HG03064 (cell line): ENCODE results near the gene ARL15.
"Not testable (repeated sequence)": the region's sequence is repeated elsewhere in the genome, so short reads cannot be mapped to it uniquely, and the experiment has no call there.

Experiments used
- ATAC-seq: cut with Tn5 transposase; IDR thresholded peaks from one replicate; pipeline ENCODE4 v1.9.1; 2021; ENCODE audit warnings: low read depth; ENCODE audit not compliant: unreplicated experiment

The ARL15 gene

DNA sequence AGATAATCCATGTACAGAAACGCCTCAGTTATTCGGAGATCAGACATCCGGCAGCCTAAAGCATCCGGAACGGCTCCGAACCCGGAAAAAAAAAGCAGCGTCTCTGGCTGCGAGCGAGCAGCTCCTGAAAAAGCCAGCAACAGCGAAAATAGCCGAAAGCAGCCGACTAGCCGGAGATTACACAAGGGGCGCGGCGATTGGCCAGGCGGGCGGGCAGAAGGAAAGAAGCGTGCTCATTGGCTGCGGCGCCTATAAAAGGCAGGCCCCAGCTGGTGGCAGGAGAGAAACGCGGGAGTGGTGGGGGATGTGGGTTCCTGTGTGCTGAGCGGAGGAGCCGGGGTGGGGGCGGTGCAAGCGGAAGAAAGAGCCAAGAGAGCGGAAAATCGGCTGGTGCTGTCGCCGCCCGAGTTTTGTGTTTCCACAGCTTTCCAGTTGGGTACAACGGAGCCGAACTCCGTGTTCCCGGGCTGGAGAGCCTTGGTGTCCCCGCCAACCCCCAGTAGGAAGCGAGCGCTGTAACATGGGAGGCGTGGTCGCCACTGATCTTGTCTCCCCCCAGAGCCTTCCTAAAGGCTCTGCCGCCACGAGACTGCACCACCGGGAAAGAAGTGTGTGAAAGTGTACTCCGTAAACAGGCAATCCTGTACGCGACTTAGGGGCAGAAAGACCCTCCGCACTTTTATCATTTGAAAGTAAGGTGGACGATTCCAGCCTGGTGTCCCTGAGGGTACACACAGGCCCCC, at the start of gene ARL15:
Gene ARL15, minus strand, starts transcription at position 141 of the 743 bp plus-strand sequence.
- peak; percentile 95 for ATAC-seq

DNA sequence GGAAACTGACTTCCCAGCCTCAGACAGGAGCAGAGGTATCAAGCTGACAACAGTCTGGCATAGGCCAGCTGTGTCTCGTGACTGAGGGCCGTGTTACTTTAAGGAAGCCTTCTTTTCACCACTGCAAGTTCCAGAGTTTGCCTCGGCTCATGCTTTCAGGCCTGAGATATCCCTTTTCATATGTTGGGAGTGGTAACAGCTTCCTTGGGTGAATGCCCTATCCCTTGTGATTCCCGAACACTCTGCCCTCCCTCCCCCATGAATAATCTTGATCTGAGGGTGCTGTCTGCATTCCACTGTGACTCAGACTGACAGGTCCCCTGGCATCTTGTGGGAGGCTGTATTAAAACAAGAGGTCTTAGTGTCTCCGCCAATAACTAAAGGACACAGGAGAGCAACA, 49.7 kb upstream of the ARL15 start:
- no peak for ATAC-seq

DNA sequence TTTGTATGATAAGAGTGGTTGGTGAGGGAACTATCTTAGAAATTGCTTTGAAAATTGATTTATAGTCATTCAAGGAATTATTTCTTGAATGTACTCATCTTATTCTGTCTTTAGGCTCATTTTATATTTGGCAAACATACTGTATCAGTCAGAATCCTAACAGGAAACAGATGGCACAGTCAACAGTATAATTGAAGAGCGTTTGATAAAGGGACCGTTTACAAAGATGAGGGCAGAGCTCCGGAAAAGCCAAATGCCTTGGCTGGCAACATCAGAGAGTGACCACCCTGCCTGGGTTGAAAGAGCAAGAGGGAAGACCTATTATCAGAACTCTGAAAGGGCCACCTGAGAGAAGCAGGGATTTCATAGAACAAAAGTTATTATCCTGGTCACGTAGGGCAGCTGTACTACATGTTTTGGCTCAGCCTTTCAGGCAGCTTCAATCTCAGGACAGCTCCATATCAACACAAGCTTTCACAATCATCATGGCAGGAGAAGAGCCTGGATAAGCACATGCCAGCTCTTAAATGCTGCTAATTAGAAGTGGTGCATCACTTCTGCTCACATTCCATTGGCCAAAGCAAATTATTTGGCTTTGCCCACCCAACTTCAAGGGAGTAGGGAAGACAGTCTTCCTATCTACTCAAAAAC, 47.2 kb upstream of the ARL15 start:
- no peak for ATAC-seq

DNA sequence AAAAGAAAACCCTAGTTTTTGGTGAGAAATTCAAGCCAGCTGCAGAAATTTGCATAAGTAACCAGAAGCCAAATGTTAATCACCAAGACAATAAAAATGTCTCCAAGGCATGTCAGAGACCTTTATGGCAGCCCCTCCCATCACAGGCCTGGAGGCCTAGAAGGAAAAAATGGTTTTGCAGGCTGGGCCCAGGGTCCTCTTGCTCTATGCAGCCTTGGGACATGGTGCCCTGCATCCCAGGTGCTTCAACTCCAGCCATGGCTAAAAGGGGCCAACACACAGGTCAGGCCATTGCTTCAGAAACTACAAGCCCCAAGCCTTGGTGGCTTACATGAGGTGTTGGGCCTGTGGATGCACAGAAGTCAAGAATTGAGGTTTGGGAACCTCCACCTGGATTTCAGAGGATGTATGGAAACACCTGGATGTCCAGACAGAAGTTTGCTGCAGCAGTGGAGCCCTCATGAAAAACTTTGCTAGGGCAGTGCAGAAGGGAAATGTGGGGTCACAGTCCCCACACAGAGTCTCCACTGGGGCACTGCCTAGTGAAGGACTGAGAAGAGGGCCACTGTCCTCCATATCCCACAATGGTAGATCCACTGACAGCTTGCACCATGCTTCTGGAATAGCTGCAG, 43.7 kb upstream of the ARL15 start:
- ATAC-seq = not testable (repeated sequence)

DNA sequence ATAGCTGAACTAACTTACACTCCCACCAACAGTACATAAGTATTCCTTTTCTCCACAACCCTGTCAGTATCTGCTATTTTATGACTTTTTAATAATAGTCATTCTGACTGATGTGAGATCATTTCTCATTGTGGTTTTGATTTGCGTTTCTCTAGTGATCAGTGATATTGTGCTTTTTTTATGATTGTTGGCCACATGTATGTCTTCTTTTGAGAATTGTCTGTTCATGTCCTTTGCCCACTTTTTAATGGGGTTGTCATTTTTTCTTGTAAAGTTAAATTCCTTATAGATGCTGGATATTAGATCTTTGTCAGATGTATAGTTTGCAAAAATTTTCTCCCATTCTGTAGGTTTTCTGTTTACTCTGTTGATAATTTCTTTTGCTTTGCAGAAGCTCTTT, 42.2 kb upstream of the ARL15 start:
- not testable (repeated sequence) for ATAC-seq

DNA sequence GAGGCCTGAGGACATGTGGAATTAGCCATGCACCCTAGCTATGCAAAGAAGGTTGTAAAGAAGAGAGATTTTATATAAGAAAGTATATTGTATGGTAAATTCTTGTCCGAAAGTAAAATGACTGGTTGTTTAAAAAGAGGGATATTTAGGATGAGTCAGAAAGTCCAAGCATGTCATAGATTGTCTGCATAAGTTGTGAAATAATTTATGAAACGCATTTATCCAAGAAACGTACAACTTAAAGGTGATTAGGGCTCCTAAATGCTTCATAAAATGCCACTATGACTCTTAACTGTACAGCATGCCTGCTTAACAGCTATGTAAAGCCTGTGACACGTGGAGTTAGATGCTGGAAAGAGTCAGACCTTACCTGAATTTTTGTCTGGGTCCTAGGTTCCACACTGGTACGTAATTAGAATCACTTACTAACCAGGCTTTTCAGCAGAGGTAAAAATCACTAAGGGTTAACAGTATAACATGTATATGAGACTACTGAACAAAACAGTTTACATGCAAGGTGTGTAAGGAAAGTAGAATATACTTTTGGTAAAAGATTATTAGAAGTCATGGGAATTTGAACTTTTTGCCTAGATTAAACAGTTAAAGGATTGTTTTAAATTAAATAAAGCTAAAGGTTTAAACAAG, 37.0 kb upstream of the ARL15 start:
- ATAC-seq = no peak

DNA sequence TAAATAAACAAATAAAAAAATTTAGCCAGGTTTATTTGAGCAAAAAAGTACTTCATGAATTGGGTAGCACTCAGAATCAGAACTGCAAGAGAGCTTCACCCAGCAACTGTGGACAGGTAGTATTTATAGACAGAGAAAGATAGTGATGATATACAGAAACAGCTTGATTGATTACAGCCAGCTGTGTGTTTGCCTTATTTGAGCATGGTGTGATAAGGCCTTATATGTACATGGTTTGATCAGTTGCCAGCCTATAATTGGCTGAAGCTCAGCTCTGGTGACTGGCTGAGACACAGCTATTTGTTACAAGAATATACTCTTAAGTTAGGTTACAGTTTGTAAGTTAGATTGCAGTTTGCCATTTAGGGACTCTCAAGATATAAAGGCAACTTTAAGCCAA, 34.3 kb upstream of the ARL15 start:
- no peak for ATAC-seq

DNA sequence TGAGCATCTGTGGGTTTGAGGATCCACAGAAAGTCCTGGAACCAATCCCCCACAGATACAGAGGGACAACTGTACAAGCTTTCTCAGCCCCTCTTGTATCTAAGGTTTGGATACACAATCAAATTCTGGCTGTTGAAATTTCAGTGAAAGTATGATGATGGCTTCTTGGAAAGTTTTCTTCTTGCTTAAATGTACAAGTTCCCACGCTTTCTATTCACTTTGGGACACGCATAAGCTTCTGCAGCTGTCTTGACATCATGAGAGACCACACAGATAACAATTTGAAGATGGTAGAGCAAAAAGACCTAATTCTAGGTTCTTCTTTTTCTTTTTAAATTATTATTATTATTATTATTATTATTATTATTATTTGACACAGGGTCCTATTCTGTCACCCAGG, 31.6 kb upstream of the ARL15 start:
- no peak for ATAC-seq

DNA sequence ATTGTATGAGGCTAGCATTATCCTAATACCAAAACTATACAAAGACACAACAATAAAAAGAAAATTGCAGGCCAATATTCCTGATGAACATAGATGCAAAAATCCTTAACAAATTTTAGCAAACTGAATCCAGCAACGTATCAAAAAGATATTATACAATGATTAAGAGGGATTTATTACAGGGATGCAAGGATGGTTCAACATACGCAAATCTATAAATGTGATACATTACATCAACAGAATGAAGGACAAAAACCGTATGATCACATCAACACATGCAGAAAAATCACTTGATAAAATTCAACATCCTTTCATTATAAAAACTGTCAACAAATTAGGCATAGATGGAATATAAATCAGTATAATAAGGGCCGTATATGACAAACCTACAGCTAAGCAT, 27.1 kb upstream of the ARL15 start:
- no peak for ATAC-seq

DNA sequence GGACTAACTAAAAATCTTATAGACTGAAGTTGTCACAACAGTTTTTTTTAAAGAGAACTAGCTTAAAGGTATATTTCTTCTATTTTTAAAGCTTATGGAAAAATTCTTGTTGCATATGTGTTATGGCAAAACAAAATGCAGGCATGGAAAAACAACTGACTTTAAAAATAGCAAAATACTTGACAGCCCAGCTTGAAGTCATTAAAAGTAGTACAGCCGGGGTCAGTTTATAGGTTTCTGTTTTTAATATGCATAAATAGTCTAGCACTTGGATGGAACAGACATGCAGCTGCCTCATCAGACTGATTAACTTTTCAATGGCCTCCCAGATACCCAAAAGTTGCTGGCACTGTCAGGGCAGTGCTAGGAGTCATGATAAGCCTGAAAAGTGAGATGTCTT, 22.3 kb upstream of the ARL15 start:
- ATAC-seq = no peak

DNA sequence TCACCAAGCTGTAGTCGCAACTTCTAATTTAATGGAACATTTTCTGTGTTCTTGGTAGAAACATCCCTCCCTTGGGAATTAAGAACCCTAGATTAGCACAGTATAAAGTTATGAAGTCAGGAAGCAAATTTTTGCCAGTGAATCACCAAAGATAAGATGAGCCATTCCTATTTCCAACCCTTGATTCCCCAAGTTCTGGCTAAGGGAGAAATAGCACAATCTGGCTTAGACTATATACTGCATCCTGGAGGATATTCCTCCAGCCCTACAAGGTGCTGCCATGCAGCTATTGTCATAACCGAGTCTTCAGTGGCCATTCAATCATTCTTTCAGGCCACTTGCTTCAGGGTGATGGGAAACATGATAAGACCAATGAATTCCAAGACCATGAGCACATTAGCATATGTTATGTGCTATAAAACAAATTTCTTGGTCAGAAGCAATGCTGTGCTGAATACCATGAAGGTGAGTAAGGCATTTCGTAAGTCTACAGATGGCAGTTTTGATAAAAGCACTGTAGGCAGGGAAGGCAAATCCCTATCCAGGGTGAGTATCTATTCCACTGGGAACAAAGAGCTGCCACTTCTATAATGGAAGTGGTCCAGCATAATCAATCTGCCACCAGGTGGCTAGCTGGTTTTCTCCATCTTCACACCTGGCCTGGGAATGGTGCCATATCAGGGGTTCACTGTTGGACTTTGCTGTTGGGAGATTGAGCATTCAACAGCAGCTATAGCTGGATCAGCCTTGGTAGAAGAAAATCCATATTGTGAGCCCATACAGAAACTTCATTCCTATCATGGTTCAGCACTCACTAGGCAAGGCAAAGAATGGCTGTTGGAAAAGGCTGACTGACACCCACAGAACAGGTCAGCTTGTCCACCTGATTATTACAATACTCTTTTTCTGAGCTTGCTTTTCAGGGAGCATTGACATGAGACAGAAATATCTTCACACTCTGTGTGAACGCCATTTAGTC, 19.6 kb upstream of the ARL15 start:
- no peak for ATAC-seq

DNA sequence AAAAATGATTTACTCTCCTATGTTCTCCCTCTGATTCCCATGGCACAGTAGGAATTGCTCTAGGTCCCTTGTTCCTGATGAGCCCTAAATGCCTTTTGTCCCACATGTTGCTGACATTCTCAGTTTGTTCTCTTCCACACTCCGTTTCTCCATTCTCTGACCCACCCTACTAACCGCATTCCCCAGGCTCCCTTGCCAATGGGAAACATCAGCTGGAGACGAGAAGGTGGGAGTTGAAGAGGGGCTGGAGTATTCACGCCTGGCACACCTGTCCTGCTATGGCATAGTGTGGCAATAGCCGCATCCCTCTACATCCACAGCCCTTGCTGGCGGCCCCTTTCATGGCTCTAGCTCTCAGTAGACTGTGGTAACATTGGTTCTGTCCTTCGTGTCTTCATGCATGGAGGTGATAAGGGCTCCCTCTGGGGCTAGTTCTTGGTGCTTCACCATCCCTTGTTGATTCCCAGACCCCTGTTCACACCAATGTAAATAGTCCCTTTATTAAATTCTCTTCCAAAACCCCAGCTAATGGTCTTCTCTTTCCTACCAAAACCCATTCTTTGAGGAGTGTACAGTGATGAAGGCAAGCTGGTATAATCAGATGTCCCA, 16.4 kb upstream of the ARL15 start:
- no peak for ATAC-seq

DNA sequence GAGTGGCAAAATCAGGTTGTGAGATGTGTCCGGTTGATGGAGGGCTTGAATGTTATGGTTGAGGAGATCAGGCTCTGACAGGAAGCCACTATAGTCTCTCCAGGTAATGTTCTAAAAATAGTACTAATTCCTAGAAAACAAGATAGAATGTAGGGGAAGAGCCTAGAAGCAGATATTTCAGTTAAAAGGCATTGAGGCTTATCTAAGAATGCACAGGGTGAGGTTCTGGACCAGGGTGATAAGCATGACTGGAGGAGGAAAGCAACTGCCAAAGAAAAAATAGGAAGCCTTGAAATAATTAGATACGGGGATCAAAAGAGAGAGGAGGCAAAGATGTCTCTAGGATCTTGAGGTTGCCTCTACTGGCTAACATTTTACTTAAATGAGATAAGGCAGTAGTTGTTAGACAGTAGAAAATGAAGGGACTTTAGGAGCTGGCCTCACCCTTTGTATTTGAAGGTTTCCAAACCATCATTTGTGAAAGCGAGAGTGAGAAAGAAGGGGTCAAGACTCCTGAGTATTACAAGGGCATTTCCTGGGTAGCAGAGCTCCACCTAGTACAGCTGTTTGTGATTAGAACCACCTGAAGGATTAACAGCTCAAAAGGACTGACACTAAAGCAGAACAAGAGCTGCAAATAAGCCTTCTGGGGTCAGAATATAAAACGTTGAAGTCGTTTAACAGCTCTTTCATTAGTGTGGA, 15.4 kb upstream of the ARL15 start:
- ATAC-seq = no peak

DNA sequence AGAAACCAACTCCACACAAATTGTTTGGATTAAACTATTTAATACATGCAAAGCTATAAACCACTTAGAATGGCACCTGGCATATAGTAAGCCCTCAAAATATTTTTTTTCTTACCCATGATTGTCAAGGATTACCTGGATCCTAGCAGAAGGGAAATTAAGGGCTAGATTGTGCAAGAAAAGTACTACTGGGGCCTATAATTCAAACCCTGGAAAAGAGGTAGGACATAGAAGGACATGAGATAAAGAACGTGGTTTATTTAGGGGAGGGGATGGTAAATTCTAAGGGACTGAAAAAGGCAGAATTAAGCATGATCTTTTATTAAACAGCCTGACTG, 14.9 kb upstream of the ARL15 start:
- no peak for ATAC-seq

DNA sequence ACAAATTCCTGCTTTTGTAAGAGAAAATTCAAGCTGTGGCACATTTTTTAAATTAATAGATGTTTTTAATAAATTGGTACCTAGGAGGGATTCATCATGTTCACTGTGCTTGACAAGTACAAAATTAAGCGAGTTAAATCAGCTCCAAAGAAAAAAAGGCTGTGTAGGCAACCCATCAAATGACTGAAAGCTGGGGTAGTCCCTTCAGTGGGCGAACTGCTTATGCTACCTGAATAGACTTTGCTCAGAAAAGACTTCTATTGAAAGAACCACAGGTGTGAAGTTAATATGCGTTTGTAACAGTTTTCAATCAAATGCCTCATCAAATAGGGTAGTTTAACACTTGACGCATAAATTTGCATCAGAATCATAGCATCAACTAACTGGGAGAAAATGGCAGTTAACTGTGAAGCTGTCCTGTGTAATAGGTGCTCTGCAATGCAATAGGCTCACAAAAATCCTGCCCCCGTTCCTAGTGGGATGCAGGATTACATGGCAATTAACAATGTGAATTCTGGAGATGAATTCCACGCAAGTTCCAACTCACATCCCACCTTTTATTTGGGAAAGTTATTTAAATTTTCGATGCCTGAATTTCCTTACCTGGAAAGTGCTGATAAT, 14.4 kb upstream of the ARL15 start:
- no peak for ATAC-seq

DNA sequence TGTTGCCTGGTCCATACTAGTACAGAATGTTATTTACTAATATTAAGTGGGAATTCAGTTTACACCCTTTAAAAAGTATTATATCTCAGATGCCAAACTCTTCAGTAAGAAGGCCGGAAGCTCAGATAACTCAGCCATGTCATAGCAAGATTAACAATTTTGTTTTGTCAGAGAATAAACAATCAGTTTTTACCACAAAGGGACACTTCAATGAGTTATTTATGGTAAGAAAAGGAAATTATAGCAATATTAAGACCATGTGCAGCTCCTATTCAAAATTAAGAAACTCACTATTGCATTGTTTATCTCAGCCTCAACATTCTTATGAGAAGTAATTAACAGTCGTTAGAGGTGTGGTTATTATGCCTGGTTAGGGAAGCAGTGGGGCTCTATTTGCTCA, 13.1 kb upstream of the ARL15 start:
- no peak for ATAC-seq

DNA sequence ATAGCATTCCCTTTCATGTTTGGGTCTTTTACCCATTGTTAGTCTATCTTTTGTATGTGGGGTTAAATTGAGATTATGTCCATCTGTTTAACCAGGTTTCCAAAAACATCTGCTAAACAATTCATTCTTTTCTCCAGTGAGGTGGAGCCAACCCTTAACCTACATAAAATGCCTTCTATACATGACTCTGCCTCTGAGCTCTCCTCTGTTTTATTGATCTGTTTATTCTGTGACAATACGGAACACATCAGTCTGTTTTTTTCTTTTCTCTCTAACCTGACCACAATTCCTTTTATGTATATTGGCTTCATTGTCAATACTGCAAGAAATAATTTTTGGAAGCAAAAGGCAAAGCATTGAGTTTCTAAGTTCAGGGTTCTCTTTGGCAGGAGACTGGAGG, 9.9 kb upstream of the ARL15 start:
- no peak for ATAC-seq

DNA sequence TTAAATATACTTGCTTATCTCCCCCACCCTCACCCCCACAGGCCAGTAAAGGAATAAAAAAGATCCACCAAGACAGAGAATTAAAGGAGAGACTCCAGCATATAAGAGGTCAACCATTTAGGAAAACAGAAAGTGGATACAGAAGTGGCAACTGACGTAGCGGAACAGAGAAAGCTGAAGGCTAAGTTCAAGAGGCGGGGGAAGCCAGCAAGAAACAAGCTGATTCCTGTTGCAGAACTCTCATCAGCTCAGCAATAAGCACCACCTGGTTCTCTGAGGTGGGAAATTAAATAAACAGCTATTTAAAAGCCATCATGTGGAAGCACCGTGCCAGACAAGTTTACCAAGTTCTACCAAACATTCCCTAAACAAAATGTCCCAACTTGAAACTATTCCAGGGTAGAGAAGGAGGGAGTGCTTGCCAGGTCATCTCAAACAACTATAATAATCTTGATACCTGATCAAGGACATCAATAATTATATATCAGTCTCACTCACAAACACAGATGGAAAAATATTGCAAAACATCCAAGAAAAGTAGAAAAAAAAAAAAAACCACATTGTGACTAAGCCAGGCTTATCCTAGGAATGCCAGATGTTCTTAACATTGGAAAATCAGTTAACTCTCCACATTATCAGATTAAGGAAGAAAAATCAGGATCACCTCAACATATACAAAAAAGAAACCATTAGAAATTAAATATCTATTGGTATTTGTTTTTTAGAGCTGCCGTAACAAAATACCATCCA, 7.3 kb upstream of the ARL15 start:
- no peak for ATAC-seq
